Sigmoid colon (tissue), 4 donors: ENCODE results near the gene ZNF644.

ENCODE experiments used
- CTCF ChIP-seq, 4 experiments: fragments of 450-650 bp in 3 of 4; fragments of 200-600 bp in 1 of 4; IDR thresholded peaks; one replicate each; pipeline ENCODE4 v1.5.1; 2016 to 2019; ENCODE audit warnings: antibody characterized with exemption in 4 of 4, mild to moderate bottlenecking in 3 of 4, moderate library complexity in 2 of 4
- POLR2A ChIP-seq, 2 donors: fragments of 450-650 bp; IDR thresholded peaks; one replicate each; pipeline ENCODE4 v1.6.1; 2016; ENCODE audit warnings: antibody characterized with exemption in 2 of 2, mild to moderate bottlenecking in 2 of 2, moderate library complexity in 2 of 2
- POLR2AphosphoS5 ChIP-seq, 4 donors: sonication (generic); formaldehyde crosslinking; IDR thresholded peaks; one replicate each; pipeline ENCODE4 v1.6.1; 2017; ENCODE audit warnings: antibody characterized with exemption in 4 of 4

GRCh38 chr1:90946630-90947029 lies 75.2 kb downstream of the ZNF644 start:
- TF ChIP-seq CTCF (IDR thresholded peaks at IDR 0.05) (no peak), POLR2A (IDR thresholded peaks at IDR 0.05) (no peak), POLR2AphosphoS5 (IDR thresholded peaks at IDR 0.05) (no peak)
